BLaER1 treated with 17β-estradiol and CSF1 and Interleukin-3, amounts not matched to agents 10 nM and 100 nM (cell line): ENCODE results near the gene CARD10.
"Not testable (repeated sequence)": the region's sequence is repeated elsewhere in the genome, so short reads cannot be mapped to it uniquely, and the experiment has no call there.

ENCODE experiments used
- H3K27ac ChIP-seq, 11 experiments: shearing (Covaris generic); formaldehyde crosslinking; 2 replicates each; pipeline ENCODE4 v1.8.1; 2022
- H3K27me3 ChIP-seq, 11 experiments: shearing (Covaris generic); formaldehyde crosslinking; 2 replicates each; pipeline ENCODE4 v1.8.1; 2022
- H3K36me3 ChIP-seq, 11 experiments: shearing (Covaris generic); formaldehyde crosslinking; 2 replicates each; pipeline ENCODE4 v1.8.1; 2022
- H3K4me1 ChIP-seq, 10 experiments: shearing (Covaris generic); formaldehyde crosslinking; 2 replicates each; pipeline ENCODE4 v1.8.1; 2022
- H3K4me2 ChIP-seq, 11 experiments: shearing (Covaris generic); formaldehyde crosslinking; 2 replicates each; pipeline ENCODE4 v1.8.1; 2022
- H3K4me3 ChIP-seq, 10 experiments: shearing (Covaris generic); formaldehyde crosslinking; 2 replicates each; pipeline ENCODE4 v1.8.1; 2022
- H3K9ac ChIP-seq, 11 experiments: shearing (Covaris generic); formaldehyde crosslinking; 2 replicates each; pipeline ENCODE4 v1.8.1; 2022
- H3K9me3 ChIP-seq, 11 experiments: shearing (Covaris generic); formaldehyde crosslinking; replicated peaks in 1 of 11; 2 replicates each; pipeline ENCODE4 v1.8.1; 2022
- H4K20me1 ChIP-seq, 11 experiments: shearing (Covaris generic); formaldehyde crosslinking; 2 replicates each; pipeline ENCODE4 v1.8.1; 2022
- Cebpa-rat ChIP-seq, 11 experiments: shearing (Covaris generic); IDR thresholded peaks; 2 replicates each; pipeline ENCODE4 v1.8.1; 2022

The CARD10 gene

GRCh38 chr22:37534445-37534844 is 15.2 kb upstream of the CARD10 start:
- no peak overlapping the region; a peak in 1 of 22 replicates for H3K9ac ChIP-seq
- no peaks in the 10 kb centered on the region for H3K9me3 ChIP-seq
- TF ChIP-seq Cebpa-rat (IDR thresholded peaks at IDR 0.05) = no peak
- peak overlapping the region in 8 of 11 experiments; percentile 27 to 55 (median 44); a peak in 13 of 22 replicates for H3K27ac ChIP-seq
- H3K4me2 ChIP-seq = peak overlapping the region; percentile 68 to 86 (median 74)
- no peak overlapping the region for H3K4me3 ChIP-seq
- no peaks in the 10 kb centered on the region for H4K20me1 ChIP-seq
- peaks cover 49 to 75% (median 64%) of the 10 kb centered on the region in 10 experiments for H3K4me1 ChIP-seq
- no peaks in the 10 kb centered on the region for H3K36me3 ChIP-seq
- 0 out of 22 replicates have a peak, but pooled peaks cover 0 to 2% (median 0%) of the 10 kb centered on the region in 11 experiments for H3K27me3 ChIP-seq

DNA sequence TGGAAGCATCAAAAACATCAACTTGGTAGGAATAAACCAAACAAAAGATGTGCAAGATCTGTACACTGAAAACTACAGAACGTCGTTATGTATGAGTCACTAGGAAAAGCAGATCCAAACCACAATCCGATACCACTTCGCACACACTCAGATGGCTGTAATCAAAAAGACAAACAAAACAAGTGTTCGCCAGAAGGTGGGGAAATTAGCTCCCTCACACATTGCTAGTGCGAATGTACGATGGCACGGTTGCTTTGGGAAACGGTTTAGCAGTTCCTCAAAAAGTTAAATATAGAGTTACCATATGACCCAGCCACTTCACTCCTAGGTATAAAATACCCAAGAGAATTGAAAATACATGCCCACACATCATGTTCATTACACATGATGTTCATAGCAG is 14.8 kb upstream of the CARD10 start:
- no peaks in the 10 kb centered on the region for H3K36me3 ChIP-seq
- peak overlapping the region in 10 of 11 experiments; percentile 6 to 64 (median 53); a peak in 17 of 22 replicates for H3K27ac ChIP-seq
- H3K4me3 ChIP-seq = no peak overlapping the region
- no peaks in the 10 kb centered on the region for H3K27me3 ChIP-seq
- peaks cover 45 to 71% (median 60%) of the 10 kb centered on the region in 10 experiments for H3K4me1 ChIP-seq
- peak overlapping the region; percentile 68 to 86 (median 74) for H3K4me2 ChIP-seq
- no peaks in the 10 kb centered on the region for H3K9me3 ChIP-seq
- H4K20me1 ChIP-seq = no peaks in the 10 kb centered on the region
- H3K9ac ChIP-seq = peak overlapping the region in 4 of 11 experiments; percentile 4 to 13 (median 10); a peak in 2 of 22 replicates
- no peak for TF ChIP-seq Cebpa-rat (IDR thresholded peaks at IDR 0.05)

- H3K27me3 ChIP-seq = no peaks in the 10 kb centered on the region; a peak in 1 of 22 replicates
- no peaks in the 10 kb centered on the region for H3K36me3 ChIP-seq
- no peaks in the 10 kb centered on the region for H4K20me1 ChIP-seq
- H3K4me2 ChIP-seq = peak overlapping the region; percentile 6 to 54 (median 38); a peak in 16 of 22 replicates
- no peaks in the 10 kb centered on the region for H3K9me3 ChIP-seq
- TF ChIP-seq Cebpa-rat (IDR thresholded peaks at IDR 0.05) = no peak
- H3K4me1 ChIP-seq = peaks cover 34 to 53% (median 50%) of the 10 kb centered on the region in 10 experiments
- H3K4me3 ChIP-seq = no peak overlapping the region
- no peak overlapping the region for H3K27ac ChIP-seq
- no peak overlapping the region for H3K9ac ChIP-seq
Measured at GRCh38 chr22:37529652-37530345, 10.6 kb upstream of the CARD10 start.

DNA sequence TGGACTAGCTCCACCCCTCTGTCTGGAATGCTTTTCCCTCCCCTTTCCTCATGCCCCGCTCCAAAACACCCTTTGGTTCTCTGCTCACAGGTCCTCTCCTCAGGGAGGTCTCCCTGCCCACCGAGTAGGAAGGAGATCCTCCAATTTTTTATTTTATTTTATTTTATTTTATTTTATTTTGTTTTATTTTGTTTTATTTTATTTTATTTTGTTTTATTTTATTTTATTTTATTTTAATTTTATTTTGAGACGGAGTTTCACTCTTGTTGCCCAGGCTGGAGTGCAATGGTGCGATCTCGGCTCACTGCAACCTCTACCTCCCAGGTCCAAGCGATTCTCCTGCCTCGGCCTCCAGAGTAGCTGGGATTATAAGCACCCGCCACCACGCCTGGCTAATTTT is 8.7 kb upstream of the CARD10 start:
- H3K27me3 ChIP-seq, H3K27ac ChIP-seq, H3K4me3 ChIP-seq, H3K4me2 ChIP-seq, H3K9ac ChIP-seq, H4K20me1 ChIP-seq, H3K9me3 ChIP-seq, H3K36me3 ChIP-seq: not testable (repeated sequence)
- H3K4me1 ChIP-seq = peaks cover 15 to 39% (median 34%) of the 10 kb centered on the region in 10 experiments; a peak in 19 of 20 replicates

- Histone ChIP-seq H3K4me1 (peaks cover 9 to 35% (median 29%) of the 10 kb centered on the region in 10 experiments; a peak in 19 of 20 replicates), H3K27me3 (peaks cover 3 to 16% (median 11%) of the 10 kb centered on the region in 11 experiments; a peak in 19 of 22 replicates), H3K4me2 (peak overlapping the region in 2 of 11 experiments; percentile 83 to 92; a peak in 2 of 22 replicates)
- H3K27ac ChIP-seq, H3K9ac ChIP-seq, H3K9me3 ChIP-seq, H4K20me1 ChIP-seq, H3K36me3 ChIP-seq, H3K4me3 ChIP-seq: not testable (repeated sequence)
Measured at GRCh38 chr22:37527081-37527752, 8.0 kb upstream of the CARD10 start.

- no peak overlapping the region for H3K27ac ChIP-seq
Measured at GRCh38 chr22:37526376-37526775, 7.2 kb upstream of the CARD10 start.

GRCh38 chr22:37525746-37526350 is 6.6 kb upstream of the CARD10 start:
- TF ChIP-seq Cebpa-rat (IDR thresholded peaks at IDR 0.05) = no peak
- Histone ChIP-seq H3K27me3 (peaks cover 16 to 30% (median 24%) of the 10 kb centered on the region in 11 experiments), H4K20me1 (peaks cover 0 to 3% (median 0%) of the 10 kb centered on the region in 11 experiments; a peak in 2 of 22 replicates), H3K9ac (no peak overlapping the region), H3K36me3 (no peaks in the 10 kb centered on the region), H3K27ac (no peak overlapping the region), H3K4me2 (peak overlapping the region; percentile 10 to 93 (median 77); a peak in 19 of 22 replicates), H3K4me3 (no peak overlapping the region), H3K4me1 (peaks cover 9 to 36% (median 28%) of the 10 kb centered on the region in 10 experiments; a peak in 19 of 20 replicates), H3K9me3 (no peaks in the 10 kb centered on the region)

More at GRCh38 chr22:37526376-37526775, 7.2 kb upstream of the CARD10 start:
- no peak overlapping the region for H3K4me3 ChIP-seq
- no peak overlapping the region for H3K9ac ChIP-seq
- peaks cover 9 to 35% (median 28%) of the 10 kb centered on the region in 10 experiments; a peak in 19 of 20 replicates for H3K4me1 ChIP-seq
- no peaks in the 10 kb centered on the region for H3K36me3 ChIP-seq
- peaks cover 11 to 25% (median 19%) of the 10 kb centered on the region in 11 experiments; a peak in 21 of 22 replicates for H3K27me3 ChIP-seq
- no peaks in the 10 kb centered on the region for H3K9me3 ChIP-seq
- no peak for TF ChIP-seq Cebpa-rat (IDR thresholded peaks at IDR 0.05)
- H3K4me2 ChIP-seq = peak overlapping the region; percentile 10 to 93 (median 77); a peak in 15 of 22 replicates
- no peaks in the 10 kb centered on the region; a peak in 1 of 22 replicates for H4K20me1 ChIP-seq

DNA sequence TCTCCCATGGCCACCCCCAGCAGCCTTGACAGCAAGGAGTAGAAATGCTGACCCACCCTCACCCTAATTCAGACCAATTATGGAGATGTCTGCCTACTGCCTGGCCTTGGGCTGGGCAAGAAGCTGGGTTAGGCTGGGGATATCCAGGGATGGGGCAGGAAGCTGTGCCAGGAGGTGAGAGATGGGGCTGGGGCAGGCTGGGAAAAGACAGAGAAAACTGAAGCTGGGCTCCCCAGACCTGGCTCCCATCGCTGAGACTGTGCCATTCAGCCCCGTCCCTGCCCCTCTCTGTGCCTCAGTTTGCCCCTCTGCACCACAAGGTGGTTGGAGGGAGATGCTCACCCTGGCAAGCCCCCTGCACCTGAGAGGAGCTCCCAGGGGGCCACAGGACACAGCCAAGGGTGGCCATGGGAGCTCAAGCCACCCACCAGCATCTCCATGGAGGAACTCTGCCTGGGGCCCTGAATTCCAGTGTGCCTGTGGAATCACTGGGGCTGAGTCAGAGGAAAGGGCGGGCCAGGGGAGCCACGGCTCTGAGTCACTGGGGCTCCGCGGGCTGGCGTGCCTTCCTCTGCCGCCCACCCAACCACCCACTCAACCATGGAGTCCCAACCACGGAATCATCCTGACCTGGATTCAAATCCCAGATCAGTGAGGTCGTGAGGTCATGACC is 6.0 kb upstream of the CARD10 start:
- H3K4me2 ChIP-seq = peak overlapping the region in 10 of 11 experiments; percentile 26 to 93 (median 80); a peak in 19 of 22 replicates
- TF ChIP-seq Cebpa-rat (IDR thresholded peaks at IDR 0.05) = no peak
- peaks cover 8 to 38% (median 28%) of the 10 kb centered on the region in 10 experiments; a peak in 19 of 20 replicates for H3K4me1 ChIP-seq
- no peak overlapping the region for H3K4me3 ChIP-seq
- H3K36me3 ChIP-seq = no peaks in the 10 kb centered on the region
- H3K27ac ChIP-seq = 0 out of 22 replicates have a peak overlapping the region, but pooled peaks of 1 of the 11 experiments have one; percentile 10
- no peaks in the 10 kb centered on the region for H3K9me3 ChIP-seq
- peaks cover 0 to 4% (median 0%) of the 10 kb centered on the region in 11 experiments; a peak in 3 of 22 replicates for H4K20me1 ChIP-seq
- peaks cover 23 to 36% (median 31%) of the 10 kb centered on the region in 11 experiments for H3K27me3 ChIP-seq
- H3K9ac ChIP-seq = no peak overlapping the region
